Neural crest cell (in vitro differentiated cells): ENCODE results near the gene NTM. TPM values are rescaled to one million over a fixed set of nuclear protein-coding genes. Genes with fewer than 3 reads are reported as not detected.

Experiments used
- DNase-seq: peaks from one replicate; pipeline ENCODE4 v3.0.0; 2021; ENCODE audit warnings: low read depth, mixed read lengths, low spot score
- H3K27ac Mint-ChIP-seq: one replicate; pipeline ENCODE4 v1.8.0; 2021; ENCODE audit warnings: mild to moderate bottlenecking, mixed read lengths; ENCODE audit not compliant: unreplicated experiment
- H3K27me3 Mint-ChIP-seq: 2 replicates; pipeline ENCODE4 v1.8.0; 2021; ENCODE audit warnings: low read depth, mild to moderate bottlenecking, mixed read lengths
- H3K36me3 Mint-ChIP-seq: 2 replicates; pipeline ENCODE4 v1.8.0; 2021; ENCODE audit warnings: low read depth, mild to moderate bottlenecking, mixed read lengths
- H3K4me1 Mint-ChIP-seq: 2 replicates; pipeline ENCODE4 v1.8.0; 2021; ENCODE audit warnings: mixed read lengths
- H3K4me3 Mint-ChIP-seq: one replicate; pipeline ENCODE4 v1.8.0; 2021; ENCODE audit warnings: mild to moderate bottlenecking, mixed read lengths
- H3K9me3 Mint-ChIP-seq: 2 replicates; pipeline ENCODE4 v1.8.0; 2021; ENCODE audit warnings: mixed read lengths
- total RNA-seq: library from RNA; stranded (reverse); gene quantifications from 2 replicates; pipeline ENCODE4 v1.2.1, GENCODE V29; 2021
- TF ChIP-seq, protein P1 (sequence below): fragments of 200-600 bp; sonication (generic); conservative IDR thresholded peaks from 2 replicates; pipeline ENCODE4 v1.5.0; 2021; ENCODE audit warnings: antibody characterized with exemption, mild to moderate bottlenecking

The NTM gene
- total RNA-seq, 1 donor from 2014 or later, result 11.3 TPM

DNA sequence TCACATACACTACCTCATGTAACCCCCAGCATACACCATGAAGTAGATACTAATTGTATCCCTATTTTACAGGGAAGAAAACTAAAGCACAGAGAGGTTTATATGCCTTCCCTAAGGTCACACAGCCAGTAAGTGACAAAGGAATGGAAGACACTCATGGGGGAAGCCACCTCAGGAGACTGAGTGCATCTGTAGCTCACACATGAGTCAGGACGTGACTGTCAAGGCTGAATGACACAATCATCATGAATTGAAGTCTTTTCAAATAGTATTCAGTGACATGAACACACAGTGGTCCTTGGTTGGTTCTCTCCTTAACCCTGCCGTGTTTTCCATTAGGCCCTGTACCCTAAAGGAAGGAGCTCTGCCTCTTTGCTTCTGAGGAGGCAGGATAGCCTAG is 463.0 kb downstream of the NTM start:
- DNase-seq, result no peak
- Mint-ChIP-seq H3K4me3 (no peak overlapping the region), H3K4me1 (no peaks in the 10 kb centered on the region), H3K36me3 (no peaks in the 10 kb centered on the region), H3K9me3 (no peaks in the 10 kb centered on the region), H3K27me3 (no peaks in the 10 kb centered on the region), H3K27ac (no peak overlapping the region)
- TF ChIP-seq, protein P1, sequence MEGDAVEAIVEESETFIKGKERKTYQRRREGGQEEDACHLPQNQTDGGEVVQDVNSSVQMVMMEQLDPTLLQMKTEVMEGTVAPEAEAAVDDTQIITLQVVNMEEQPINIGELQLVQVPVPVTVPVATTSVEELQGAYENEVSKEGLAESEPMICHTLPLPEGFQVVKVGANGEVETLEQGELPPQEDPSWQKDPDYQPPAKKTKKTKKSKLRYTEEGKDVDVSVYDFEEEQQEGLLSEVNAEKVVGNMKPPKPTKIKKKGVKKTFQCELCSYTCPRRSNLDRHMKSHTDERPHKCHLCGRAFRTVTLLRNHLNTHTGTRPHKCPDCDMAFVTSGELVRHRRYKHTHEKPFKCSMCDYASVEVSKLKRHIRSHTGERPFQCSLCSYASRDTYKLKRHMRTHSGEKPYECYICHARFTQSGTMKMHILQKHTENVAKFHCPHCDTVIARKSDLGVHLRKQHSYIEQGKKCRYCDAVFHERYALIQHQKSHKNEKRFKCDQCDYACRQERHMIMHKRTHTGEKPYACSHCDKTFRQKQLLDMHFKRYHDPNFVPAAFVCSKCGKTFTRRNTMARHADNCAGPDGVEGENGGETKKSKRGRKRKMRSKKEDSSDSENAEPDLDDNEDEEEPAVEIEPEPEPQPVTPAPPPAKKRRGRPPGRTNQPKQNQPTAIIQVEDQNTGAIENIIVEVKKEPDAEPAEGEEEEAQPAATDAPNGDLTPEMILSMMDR, result no peak

DNA sequence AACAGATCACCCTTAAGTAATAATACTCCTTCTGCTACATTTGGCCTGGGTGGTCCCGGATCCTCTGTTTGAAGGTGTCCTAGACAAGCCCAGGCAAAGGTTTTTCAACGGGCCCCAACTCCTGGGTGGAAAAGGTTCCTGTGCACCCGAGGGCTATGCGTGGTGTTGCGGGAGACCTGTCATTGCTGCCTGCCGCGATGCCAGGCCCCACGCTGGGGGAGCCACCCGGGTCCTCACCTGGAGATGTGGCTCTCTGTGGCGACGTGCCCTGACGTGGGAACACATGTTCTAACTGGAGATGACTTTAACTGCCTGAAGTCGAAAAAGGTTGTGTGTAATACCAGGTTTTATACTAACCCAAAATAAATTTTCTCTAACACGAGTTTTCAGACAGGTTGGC is 467.1 kb downstream of the NTM start:
- no peaks in the 10 kb centered on the region for H3K9me3 Mint-ChIP-seq

DNA sequence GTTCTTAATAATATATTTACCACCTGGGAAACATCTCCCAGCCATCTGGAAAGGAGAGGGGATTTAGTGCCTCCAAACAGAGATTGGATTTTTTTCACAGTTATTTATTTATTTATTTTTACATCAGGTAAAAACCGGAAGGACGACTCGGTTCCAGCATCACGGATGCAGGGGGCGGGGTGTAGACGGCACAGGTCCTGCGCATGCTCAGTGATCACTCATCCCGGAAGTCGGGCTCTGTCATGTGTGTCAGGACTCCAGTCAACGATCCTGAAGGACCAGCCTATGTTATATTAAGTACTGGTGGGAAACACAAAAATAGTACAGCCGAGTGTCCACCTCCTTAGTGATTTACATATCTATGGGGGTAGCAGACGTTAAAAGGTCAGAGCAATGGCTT is 467.6 kb downstream of the NTM start:
- Mint-ChIP-seq H3K27ac (no peak overlapping the region), H3K4me3 (no peak overlapping the region), H3K4me1 (no peaks in the 10 kb centered on the region), H3K27me3 (no peaks in the 10 kb centered on the region), H3K36me3 (no peaks in the 10 kb centered on the region), H3K9me3 (no peaks in the 10 kb centered on the region)
- no peak for DNase-seq
- TF ChIP-seq, protein P1, result no peak

More for the DNA sequence above, 467.1 kb downstream of the NTM start:
- Mint-ChIP-seq H3K27me3 (no peaks in the 10 kb centered on the region), H3K4me3 (no peak overlapping the region), H3K27ac (no peak overlapping the region), H3K36me3 (no peaks in the 10 kb centered on the region), H3K4me1 (no peaks in the 10 kb centered on the region)
- no peak for DNase-seq
- TF ChIP-seq, protein P1, result no peak

DNA sequence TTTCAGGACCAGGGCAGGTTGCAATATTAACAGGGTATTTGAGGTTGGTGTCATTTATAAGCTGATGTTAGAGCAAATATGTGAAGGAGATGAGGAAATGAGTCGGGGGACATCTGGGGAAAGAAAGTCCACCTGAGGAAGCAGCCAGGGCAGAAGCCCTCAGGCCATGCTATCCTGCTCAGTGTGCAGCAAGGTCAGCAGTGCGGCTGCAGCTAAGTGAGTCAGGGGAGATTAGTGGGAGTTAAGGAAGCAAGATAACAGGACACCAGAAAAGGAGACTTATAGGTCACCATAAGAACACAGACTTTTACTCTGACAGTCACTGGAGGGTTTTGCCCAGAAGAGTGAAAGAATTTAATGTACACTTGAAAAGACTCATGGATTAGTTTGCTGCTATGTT is 468.9 kb downstream of the NTM start:
- no peak overlapping the region for H3K27ac Mint-ChIP-seq
- H3K27me3 Mint-ChIP-seq, result no peaks in the 10 kb centered on the region
- H3K4me1 Mint-ChIP-seq, result no peaks in the 10 kb centered on the region
- no peaks in the 10 kb centered on the region for H3K36me3 Mint-ChIP-seq
- no peak for DNase-seq
- no peaks in the 10 kb centered on the region for H3K9me3 Mint-ChIP-seq
- TF ChIP-seq, protein P1, result no peak
- H3K4me3 Mint-ChIP-seq, result no peak overlapping the region

DNA sequence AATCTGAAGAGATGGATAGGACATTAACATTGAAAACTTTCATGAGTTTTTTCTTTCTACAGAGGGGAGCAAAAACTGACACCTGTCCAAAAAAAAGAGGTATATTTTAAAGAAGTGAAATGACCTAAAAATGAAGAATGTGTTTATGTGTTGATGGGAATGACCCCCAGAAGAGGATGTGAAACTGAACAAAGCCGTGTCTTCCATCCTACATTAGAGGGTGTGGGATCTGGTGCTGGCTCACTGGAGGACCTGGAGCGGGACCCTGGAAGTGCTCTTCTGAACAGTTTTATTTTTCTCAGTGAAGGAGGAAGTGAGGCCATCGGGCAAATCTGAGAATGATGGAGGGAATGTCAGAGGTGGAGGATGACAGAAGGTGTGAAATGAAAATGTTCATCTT is 470.1 kb downstream of the NTM start:
- DNase-seq, result no peak
- H3K36me3 Mint-ChIP-seq, result no peaks in the 10 kb centered on the region
- no peaks in the 10 kb centered on the region for H3K4me1 Mint-ChIP-seq
- H3K9me3 Mint-ChIP-seq, result no peaks in the 10 kb centered on the region
- H3K27ac Mint-ChIP-seq, result no peak overlapping the region
- TF ChIP-seq, protein P1, result no peak
- H3K4me3 Mint-ChIP-seq, result no peak overlapping the region
- no peaks in the 10 kb centered on the region for H3K27me3 Mint-ChIP-seq

DNA sequence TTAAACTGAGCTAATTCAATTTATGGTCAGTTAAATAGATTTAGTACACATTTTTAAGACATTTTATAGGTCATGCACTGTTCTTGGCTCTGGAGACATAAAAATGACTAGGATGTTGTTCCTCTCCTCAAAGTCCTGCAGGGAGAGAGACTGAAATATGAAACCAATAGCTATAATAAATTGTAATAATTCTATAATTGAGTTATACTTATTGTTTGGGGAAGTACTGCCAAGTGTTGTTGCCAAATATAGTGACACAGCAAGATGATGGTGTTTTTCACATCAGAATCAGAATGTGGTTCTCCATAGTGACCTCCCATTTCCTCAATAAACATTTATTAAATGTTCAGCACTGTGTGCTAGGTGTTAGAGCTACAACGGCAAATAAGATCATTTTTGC is 470.6 kb downstream of the NTM start:
- Mint-ChIP-seq H3K9me3 (no peaks in the 10 kb centered on the region), H3K36me3 (no peaks in the 10 kb centered on the region), H3K27me3 (no peaks in the 10 kb centered on the region)

More for the DNA sequence above, 470.6 kb downstream of the NTM start:
- no peaks in the 10 kb centered on the region for H3K4me1 Mint-ChIP-seq
- DNase-seq, result no peak
- TF ChIP-seq, protein P1, result no peak
- H3K27ac Mint-ChIP-seq, result no peak overlapping the region
- no peak overlapping the region for H3K4me3 Mint-ChIP-seq
